Measurements from ENCODE around the gene RPS6KL1.
A peak's percentile ranks its signal among the peaks of the same experiment; 100 is the strongest.

RPS6KL1 gene

GRCh38 chr14:74908861-74909341, 14.2 kb downstream of the RPS6KL1 start:
- TF ChIP-seq POLR2A (IDR thresholded peaks at IDR 0.05; ENCODE audit: low read length) (no peak), GATA1 (IDR thresholded peaks at IDR 0.05; ENCODE audit: low read depth, low read length) (no peak)
- DNase-seq: no peak

GRCh38 chr14:74907744-74908143, 15.3 kb downstream of the RPS6KL1 start:
- no peak for DNase-seq
- no peak for TF ChIP-seq GATA1 (IDR thresholded peaks at IDR 0.05; ENCODE audit: low read depth, low read length)
- TF ChIP-seq POLR2A (IDR thresholded peaks at IDR 0.05; ENCODE audit: low read length): no peak

- peak in 1 of 2 experiments; percentile 32 for DNase-seq
- TF ChIP-seq GATA1 (IDR thresholded peaks at IDR 0.05; ENCODE audit: low read depth, low read length) (no peak), POLR2A (IDR thresholded peaks at IDR 0.05; ENCODE audit: low read length) (no peak)
These were observed 16.0 kb downstream of the RPS6KL1 start for GRCh38 chr14:74906925-74907521.

- TF ChIP-seq GATA1 (IDR thresholded peaks at IDR 0.05; ENCODE audit: low read depth, low read length): no peak
- TF ChIP-seq POLR2A (IDR thresholded peaks at IDR 0.05; ENCODE audit: low read length): peak; percentile 27
- peak; percentile 70 to 85 for DNase-seq
These were observed 17.4 kb downstream of the RPS6KL1 start for GRCh38 chr14:74905595-74906142.

GRCh38 chr14:74904635-74905503, 18.2 kb downstream of the RPS6KL1 start:
- peak in 1 of 2 experiments; percentile 25 for DNase-seq
- TF ChIP-seq POLR2A (IDR thresholded peaks at IDR 0.05; ENCODE audit: low read length) (no peak), GATA1 (IDR thresholded peaks at IDR 0.05; ENCODE audit: low read depth, low read length) (no peak)

- TF ChIP-seq POLR2A (IDR thresholded peaks at IDR 0.05; ENCODE audit: low read length) (no peak), GATA1 (IDR thresholded peaks at IDR 0.05; ENCODE audit: low read depth, low read length) (no peak)
- no peak for DNase-seq
These were observed 19.9 kb downstream of the RPS6KL1 start for GRCh38 chr14:74902941-74903705.

- no peak for DNase-seq
- TF ChIP-seq POLR2A (IDR thresholded peaks at IDR 0.05; ENCODE audit: low read length) (no peak), GATA1 (IDR thresholded peaks at IDR 0.05; ENCODE audit: low read depth, low read length) (no peak)
These were observed 24.4 kb downstream of the RPS6KL1 start for GRCh38 chr14:74898694-74899093.

GRCh38 chr14:74898083-74898482, 25.0 kb downstream of the RPS6KL1 start:
- no peak for DNase-seq

GRCh38 chr14:74897642-74898041, 25.4 kb downstream of the RPS6KL1 start:
- no peak for DNase-seq
- TF ChIP-seq POLR2A (IDR thresholded peaks at IDR 0.05; ENCODE audit: low read length) (no peak), GATA1 (IDR thresholded peaks at IDR 0.05; ENCODE audit: low read depth, low read length) (no peak)

More at GRCh38 chr14:74898083-74898482, 25.0 kb downstream of the RPS6KL1 start:
- TF ChIP-seq POLR2A (IDR thresholded peaks at IDR 0.05; ENCODE audit: low read length): no peak
- no peak for TF ChIP-seq GATA1 (IDR thresholded peaks at IDR 0.05; ENCODE audit: low read depth, low read length)

- DNase-seq: no peak
These were observed 26.7 kb downstream of the RPS6KL1 start for GRCh38 chr14:74896400-74896799.

GRCh38 chr14:74893614-74894091, 29.4 kb downstream of the RPS6KL1 start:
- no peak for DNase-seq
- no peak for TF ChIP-seq GATA1 (IDR thresholded peaks at IDR 0.05; ENCODE audit: low read depth, low read length)
- no peak for TF ChIP-seq POLR2A (IDR thresholded peaks at IDR 0.05; ENCODE audit: low read length)

More at GRCh38 chr14:74896400-74896799, 26.7 kb downstream of the RPS6KL1 start:
- TF ChIP-seq GATA1 (IDR thresholded peaks at IDR 0.05; ENCODE audit: low read depth, low read length) (no peak), POLR2A (IDR thresholded peaks at IDR 0.05; ENCODE audit: low read length) (no peak)

- DNase-seq: no peak
- TF ChIP-seq GATA1 (IDR thresholded peaks at IDR 0.05; ENCODE audit: low read depth, low read length): no peak
- no peak for TF ChIP-seq POLR2A (IDR thresholded peaks at IDR 0.05; ENCODE audit: low read length)
These were observed 30.3 kb downstream of the RPS6KL1 start for GRCh38 chr14:74892745-74893144.

GRCh38 chr14:74891870-74892269, 31.2 kb downstream of the RPS6KL1 start:
- TF ChIP-seq GATA1 (IDR thresholded peaks at IDR 0.05; ENCODE audit: low read depth, low read length) (no peak), POLR2A (IDR thresholded peaks at IDR 0.05; ENCODE audit: low read length) (no peak)
- no peak for DNase-seq

Measured in erythroblast (primary cell).